Measurements from ENCODE around the gene CCSER1.

The CCSER1 gene

DNA sequence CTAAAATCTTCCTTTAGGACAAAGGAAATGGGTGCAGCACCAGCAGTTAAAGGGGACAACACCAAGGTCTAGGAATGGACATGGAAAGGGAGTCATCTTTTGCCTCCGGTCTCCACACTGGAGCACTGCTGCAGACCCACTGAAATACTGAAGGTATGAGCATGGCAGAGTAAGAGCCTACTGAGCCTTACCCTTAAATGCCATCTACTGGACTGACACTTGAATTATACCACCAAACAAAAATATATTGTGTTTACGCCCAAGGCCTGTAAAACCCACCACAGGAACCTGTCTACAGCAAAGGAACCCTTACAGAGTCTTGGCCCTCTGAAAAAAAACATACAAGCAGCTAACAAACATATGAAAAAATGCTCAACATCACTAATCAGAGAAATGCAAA, 443.4 kb downstream of the CCSER1 start:
- no peak overlapping the region for H3K4me3 ChIP-seq (ENCODE audit: low read depth, low read length)
- DNase-seq (ENCODE audit: low read depth) = no peak
- TF ChIP-seq, protein P1, sequence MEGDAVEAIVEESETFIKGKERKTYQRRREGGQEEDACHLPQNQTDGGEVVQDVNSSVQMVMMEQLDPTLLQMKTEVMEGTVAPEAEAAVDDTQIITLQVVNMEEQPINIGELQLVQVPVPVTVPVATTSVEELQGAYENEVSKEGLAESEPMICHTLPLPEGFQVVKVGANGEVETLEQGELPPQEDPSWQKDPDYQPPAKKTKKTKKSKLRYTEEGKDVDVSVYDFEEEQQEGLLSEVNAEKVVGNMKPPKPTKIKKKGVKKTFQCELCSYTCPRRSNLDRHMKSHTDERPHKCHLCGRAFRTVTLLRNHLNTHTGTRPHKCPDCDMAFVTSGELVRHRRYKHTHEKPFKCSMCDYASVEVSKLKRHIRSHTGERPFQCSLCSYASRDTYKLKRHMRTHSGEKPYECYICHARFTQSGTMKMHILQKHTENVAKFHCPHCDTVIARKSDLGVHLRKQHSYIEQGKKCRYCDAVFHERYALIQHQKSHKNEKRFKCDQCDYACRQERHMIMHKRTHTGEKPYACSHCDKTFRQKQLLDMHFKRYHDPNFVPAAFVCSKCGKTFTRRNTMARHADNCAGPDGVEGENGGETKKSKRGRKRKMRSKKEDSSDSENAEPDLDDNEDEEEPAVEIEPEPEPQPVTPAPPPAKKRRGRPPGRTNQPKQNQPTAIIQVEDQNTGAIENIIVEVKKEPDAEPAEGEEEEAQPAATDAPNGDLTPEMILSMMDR (IDR thresholded peaks at IDR 0.05; ENCODE audit: low read depth, low read length, missing control alignments) = no peak
- in situ Hi-C loops (cut with HindIII; ENCODE audit: low sequenced_read_pairs) = no loop called here

DNA sequence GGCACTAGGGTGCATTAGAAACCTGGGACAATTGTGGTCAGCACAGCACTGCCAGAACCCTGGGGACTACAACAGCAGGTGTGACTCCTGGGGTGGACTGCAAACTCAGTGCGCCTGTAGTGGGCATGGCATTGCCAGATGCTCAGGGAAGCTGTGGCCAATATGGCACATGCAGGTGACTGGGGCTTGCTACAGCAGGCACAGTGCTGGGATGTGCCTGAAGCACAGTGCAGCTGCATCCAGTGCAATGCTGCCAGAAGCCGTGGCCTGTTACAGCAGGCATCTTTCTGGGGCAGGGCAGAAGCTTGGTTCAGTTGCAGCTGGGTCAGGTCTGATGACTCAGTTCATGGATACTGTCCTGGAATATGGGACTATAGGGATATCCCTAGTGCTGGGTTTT, 445.8 kb downstream of the CCSER1 start:
- DNase-seq (ENCODE audit: low read depth) = no peak
- no peak overlapping the region for H3K4me3 ChIP-seq (ENCODE audit: low read depth, low read length)
- TF ChIP-seq, protein P1 (IDR thresholded peaks at IDR 0.05; ENCODE audit: low read depth, low read length, missing control alignments) = no peak
- in situ Hi-C loops (cut with HindIII; ENCODE audit: low sequenced_read_pairs) = no loop called here

DNA sequence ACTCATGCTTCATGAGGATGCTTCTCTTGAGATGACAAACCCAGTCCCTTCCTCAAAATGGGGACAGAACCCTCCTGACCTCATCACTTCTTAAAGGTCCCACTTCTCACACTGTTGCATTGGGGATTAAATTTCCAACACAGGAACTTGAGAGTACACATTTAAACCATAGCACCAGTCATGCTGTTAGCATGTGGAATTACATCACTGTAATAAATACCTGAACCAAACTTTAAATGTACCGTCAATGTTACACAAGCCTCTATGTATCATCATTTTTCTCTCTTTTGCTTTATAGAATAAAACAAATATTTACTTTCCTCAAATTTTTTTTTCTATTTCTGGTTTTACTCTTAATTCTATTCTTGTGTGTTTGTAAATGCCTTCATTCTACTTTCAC, 448.2 kb downstream of the CCSER1 start:
- no peak for DNase-seq (ENCODE audit: low read depth)
- no peak overlapping the region for H3K4me3 ChIP-seq (ENCODE audit: low read depth, low read length)
- TF ChIP-seq, protein P1 (IDR thresholded peaks at IDR 0.05; ENCODE audit: low read depth, low read length, missing control alignments) = no peak
- in situ Hi-C loops (cut with HindIII; ENCODE audit: low sequenced_read_pairs) = no loop called here

DNA sequence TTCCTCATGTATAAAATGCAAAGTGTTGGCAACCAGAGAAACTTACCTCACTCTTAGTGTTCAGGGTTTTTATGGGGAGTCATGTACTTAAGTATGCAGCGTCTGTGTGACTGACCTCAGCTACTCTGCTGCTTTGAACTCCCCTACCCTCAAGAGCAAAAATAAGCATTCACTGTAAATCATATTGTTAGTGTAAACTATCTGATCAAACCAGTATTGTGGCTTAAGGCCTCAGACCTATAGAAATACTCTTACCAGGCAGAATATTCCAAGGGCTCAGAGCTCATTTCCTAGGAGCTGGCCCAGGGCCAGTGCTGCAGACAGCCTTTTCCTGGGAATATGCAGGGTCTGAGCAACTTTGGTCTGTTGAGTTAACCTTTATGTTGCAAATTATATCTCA, 453.1 kb downstream of the CCSER1 start:
- no peak for DNase-seq (ENCODE audit: low read depth)
- TF ChIP-seq, protein P1 (IDR thresholded peaks at IDR 0.05; ENCODE audit: low read depth, low read length, missing control alignments) = no peak

DNA sequence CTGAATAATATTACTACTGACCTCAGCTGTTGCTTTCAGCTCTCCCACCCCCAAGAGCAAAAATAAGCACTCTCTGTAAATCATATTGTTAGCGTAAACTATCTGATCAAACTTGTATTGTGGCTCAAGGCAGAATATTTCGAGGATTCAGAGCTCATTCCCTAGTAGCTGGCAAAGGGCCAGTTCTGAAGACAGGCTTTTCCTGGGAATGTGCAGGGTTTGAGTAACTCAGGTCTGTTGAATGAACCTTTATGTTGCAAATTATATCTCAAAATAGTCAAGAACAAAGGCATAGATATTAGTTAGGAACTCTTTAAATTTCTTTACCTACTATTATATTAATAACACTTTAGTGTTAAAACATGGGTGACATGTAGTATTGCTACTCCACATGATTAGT, 454.9 kb downstream of the CCSER1 start:
- TF ChIP-seq, protein P1 (IDR thresholded peaks at IDR 0.05; ENCODE audit: low read depth, low read length, missing control alignments) = no peak

More for the DNA sequence above, 453.1 kb downstream of the CCSER1 start:
- H3K4me3 ChIP-seq (ENCODE audit: low read depth, low read length) = no peak overlapping the region
- in situ Hi-C loops (cut with HindIII; ENCODE audit: low sequenced_read_pairs) = no loop called here

DNA sequence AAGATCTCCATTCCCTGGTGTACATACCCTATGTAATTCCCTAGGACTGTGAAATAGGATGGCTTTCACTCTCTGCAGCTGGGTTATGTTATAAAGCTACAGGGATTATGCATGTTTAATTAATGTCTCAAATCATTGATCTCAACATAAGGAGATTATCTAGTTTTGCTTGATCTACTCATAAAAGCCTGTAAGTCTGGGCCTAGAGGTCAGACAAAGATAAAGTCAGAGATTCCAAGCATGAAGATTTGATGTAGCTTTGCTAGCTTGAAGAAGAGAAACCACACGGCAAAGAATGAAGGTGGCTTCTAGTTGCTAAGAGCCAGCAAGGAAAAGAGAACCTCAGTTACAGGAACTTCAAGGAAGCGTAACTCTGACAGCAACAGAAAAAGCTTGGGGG, 456.9 kb downstream of the CCSER1 start:
- TF ChIP-seq, protein P1 (IDR thresholded peaks at IDR 0.05; ENCODE audit: low read depth, low read length, missing control alignments) = no peak
- DNase-seq (ENCODE audit: low read depth) = no peak
- in situ Hi-C loops (cut with HindIII; ENCODE audit: low sequenced_read_pairs) = no loop called here
- no peak overlapping the region for H3K4me3 ChIP-seq (ENCODE audit: low read depth, low read length)

More for the DNA sequence above, 454.9 kb downstream of the CCSER1 start:
- in situ Hi-C loops (cut with HindIII; ENCODE audit: low sequenced_read_pairs) = no loop called here
- DNase-seq (ENCODE audit: low read depth) = no peak
- H3K4me3 ChIP-seq (ENCODE audit: low read depth, low read length) = no peak overlapping the region

DNA sequence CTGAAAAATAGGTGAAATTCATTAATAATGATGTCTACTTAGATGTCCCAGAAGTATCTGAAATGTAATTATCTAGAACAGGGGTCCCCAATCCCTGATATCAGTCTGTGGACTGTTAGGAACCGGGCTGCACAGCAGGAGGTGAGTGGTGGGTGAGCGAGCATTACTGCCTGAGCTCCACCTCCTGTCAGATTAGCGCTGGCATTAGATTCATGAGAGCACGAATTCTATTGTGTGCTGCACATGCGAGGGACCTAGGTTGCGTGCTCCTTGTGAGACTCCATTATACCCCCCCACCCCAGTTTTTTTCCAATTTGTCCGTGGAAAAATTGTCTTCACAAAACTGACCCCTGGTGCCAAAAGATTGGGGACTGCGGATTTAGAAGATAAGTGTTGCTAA, 458.8 kb downstream of the CCSER1 start:
- TF ChIP-seq, protein P1 (IDR thresholded peaks at IDR 0.05; ENCODE audit: low read depth, low read length, missing control alignments) = no peak
- no peak for DNase-seq (ENCODE audit: low read depth)
- H3K4me3 ChIP-seq (ENCODE audit: low read depth, low read length) = no peak overlapping the region
- in situ Hi-C loops (cut with HindIII; ENCODE audit: low sequenced_read_pairs) = no loop called here
